Measurements from ENCODE around the gene ZNF407.

The ZNF407 gene

DNA sequence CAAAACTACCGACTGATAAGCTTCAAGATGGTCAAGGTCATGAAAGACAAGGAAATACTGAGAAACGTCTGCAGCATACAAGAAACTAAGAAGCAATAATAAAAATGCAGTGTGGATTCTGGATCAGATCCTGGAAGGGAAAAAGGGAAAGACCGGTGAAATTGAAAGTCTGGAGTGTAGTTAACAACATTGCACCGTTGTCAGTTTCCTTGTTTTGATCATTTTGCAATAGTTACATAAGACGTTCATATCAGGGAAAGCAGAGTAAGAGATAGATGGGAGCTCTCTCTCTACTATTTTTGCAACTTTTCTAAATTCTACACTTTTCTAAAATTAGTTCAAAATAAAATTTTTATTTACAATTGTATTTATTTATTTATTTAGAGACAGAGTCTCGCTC lies 15.0 kb upstream of the ZNF407 start:
- FAIRE-seq = no peak

DNA sequence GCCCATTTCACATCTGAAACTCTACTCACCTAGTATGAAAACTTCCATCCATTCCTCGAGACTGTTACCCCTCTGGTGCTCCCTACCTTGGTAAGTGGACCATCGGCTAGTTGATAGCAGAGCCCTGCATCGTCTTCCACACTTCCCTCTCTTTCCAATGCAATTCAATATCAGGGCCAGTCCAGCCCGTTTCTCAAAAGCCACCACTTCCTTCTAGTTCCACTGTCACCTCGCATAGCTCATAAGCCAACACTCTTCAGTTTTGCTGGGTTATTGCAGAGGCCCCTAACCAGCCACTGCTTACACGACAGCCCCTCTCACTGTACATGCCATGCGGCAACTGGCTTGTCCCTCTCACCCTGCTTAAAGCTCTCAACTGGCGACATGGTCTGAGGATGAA lies 10.2 kb upstream of the ZNF407 start:
- FAIRE-seq = no peak

DNA sequence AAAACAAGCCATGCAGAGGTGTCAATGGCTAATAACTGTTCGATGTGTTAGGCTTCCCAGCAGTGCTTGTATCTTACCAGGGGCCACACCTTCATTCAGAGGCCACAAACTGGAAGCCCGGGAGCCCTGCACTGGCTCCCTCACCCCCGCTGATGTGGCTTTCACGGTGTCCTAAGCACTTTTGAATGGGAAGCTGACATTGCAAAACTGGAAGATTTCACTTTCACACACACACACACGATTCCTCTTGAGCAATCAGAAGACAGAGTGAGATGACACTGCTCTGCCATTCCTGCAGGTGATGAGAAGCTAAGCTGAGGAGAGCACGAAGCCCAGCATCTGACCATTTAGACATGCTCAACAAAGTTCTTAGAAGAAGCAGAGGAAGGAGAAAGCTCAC lies 8.6 kb upstream of the ZNF407 start:
- no peak for FAIRE-seq

DNA sequence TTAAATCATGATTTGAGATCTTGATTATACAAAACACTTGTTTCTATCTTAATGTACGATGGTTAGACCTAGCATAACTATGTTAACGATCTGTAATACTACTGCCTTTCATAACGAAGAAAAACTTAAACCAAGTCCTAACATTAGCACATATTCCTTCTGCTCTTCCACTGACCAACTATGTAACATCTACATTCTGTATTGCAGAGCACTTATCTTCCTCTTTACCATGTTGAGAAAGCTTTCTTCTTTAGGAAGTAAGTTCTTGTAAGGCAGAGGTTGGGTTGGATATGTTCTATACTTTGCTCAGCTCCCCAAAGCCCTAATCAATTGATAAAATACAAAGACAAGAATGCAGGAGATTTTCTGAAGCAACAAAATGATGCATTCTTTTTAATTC lies 7.9 kb upstream of the ZNF407 start:
- no peak for FAIRE-seq

DNA sequence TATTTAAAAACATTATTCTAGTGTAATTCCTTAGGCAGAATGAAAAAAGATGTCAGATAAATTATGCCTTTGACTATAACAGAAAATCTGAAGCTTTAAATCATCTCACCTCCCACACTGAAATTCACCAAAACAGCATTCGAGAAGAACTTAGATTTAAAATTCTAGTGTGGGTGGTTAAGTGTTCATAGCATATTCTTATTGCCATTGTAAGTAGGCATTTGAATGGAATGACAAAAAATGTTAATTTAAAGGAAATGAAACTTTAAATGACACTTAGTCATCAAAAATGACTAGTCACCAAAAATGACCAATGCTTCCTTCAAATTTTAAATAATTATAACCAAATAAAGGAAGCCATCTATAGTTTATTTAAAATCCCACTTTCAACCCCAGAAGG lies 7.0 kb upstream of the ZNF407 start:
- FAIRE-seq = no peak

DNA sequence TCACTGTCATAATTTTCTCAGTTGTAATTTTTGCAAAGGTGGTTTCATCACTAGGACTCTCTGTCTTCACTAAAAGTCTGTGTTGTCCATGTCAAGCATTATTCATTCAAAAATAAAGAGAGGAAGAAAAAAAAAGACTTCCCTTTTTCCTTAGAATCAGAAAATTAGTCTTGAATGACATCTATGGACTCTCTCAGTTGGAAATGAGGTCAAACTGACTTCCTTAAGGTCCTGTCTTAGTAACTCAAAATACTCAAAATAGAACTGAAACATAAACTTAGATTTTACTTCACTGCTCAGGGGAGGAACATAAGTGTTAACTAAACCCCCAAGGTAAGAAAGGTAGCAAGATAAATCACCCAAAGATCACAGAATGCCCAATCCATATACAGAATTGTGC lies 2.2 kb upstream of the ZNF407 start:
- no peak for FAIRE-seq

DNA sequence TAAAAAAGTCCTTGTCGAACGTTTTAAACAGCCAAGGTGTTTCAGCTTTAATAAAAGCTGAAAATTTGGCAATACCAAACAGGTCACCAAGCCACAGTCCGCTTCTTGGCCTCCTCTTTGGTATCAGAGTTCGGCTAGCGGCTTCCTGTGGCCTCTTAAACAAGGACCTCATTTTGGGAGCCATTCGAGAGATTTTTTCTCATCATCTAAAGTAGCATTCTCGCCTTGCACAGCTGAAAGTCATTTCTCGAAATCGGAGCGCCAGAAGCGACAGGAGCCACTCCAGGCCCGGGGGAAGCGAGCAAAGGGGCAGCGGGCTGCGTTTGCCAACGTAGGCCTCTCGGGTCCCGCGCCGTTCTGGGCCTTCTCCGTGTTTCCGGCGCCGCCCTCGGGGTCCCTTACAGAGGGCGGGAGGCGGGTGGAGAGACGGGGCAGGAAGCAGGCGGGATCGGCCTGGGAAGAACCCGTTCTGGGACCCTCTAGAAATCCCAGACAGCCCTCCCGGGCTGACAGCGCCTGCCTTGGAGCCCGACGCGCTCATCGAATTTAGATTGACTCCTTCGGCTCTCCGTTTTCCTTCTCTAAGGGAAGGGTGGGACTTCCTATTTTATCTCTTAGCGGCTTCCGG lies 522 bp upstream of the ZNF407 start:
- no peak for FAIRE-seq

DNA sequence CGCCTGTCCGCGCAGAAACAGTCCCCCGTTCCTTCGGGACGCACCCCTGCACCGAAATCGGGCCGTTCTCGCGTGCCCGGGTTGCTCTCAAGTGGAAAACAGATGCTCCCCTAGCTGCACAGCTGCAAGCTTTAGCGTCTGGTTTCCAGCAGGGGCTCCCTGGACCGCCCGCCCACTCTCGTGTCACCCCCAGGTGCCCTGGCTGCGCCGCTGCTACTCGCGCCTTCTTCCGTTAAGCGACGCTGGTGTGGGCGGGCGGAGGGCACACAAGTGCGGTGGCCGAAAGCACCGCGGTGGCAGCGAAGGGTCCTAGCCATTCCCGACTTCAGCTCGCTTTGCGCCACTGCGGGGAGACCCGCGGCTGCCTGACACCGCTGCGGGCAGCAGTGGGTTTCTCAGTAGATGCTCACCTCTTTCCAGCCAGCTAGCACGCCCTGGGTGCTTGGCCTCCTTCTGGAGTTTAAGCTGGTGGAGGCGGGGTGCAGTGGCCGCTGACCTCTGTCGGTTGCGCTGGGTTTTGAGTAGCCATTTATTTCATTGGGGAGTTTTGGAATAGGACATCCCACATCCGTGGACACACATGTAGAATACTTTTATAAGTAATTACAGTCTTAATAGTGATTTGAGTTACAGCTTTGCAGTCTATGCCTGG lies 806 bp downstream of the ZNF407 start:
- FAIRE-seq = no peak

DNA sequence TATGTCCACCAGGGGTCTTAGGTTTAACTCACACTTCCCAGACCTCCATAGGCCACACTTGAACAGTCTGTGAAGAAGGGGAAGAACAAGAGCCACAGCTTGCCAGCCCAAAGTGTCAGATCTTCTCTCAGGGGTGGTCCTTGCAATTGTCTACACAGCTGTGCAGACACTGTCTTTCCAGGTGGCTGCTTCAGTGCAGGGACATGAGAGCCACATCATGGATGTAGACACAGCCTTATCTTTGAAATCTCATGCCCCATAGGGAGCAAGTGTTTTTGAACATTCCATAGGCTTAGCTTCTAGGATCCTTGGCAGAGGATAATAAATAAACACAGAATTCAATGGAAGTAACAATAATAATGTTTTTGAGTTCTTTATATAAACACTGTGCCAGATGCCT lies 6.7 kb downstream of the ZNF407 start:
- no peak for FAIRE-seq

DNA sequence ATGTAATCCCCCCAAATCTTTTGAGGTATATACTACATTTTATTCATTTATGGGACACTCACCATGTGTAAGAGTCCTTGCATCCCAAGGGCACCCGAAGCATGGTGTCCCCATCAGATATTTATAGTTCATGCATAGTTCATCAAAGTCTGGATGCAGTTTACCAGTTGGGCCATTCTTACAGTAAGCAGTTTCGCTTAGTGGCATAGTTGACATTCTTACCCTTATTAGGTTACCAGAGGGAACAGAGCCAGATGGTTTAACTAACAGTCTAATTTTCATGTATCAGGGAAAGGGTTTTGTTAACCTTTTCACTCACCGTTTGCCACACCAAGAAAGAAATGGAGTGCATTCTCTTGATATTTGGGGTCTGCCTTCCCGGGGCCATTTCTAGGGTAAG lies 7.1 kb downstream of the ZNF407 start:
- no peak for FAIRE-seq

DNA sequence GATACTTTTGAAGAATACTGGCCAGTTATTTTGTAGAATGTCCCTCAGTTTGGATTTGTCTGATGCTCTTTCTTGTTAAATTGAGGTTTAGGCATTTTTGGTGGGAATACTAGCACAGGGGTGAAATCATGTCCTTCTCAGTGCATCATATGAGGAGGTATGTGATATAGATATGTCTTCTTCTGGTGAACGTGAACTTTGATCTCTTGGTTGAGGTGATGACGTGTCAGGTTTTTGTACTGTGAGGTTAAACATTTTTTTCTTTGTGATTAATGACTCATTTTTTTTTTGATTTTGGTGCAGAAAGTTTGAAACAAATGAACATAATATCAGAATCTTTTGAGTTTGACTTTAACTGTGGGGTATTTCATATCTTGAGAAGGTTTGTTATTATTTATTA lies 11.0 kb downstream of the ZNF407 start:
- FAIRE-seq = no peak

DNA sequence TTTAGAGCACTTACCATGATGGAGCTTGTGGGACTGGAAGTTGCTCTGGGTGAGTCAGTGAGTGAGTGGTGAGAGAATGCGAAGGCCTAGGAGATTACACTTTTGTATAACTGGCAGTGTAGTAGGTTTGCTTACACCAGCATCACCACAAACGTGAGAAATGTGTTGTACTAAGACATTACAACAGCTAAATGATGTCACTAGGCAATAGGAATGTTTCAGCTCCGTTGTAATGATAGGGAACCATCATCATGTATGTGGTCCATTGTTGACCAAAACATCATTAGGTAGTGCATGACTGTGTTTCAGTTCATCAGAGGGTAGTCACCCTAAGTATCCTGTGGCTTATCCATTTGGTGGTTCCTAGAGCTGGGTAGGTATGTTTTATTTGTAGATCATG lies 11.9 kb downstream of the ZNF407 start:
- no peak for FAIRE-seq

DNA sequence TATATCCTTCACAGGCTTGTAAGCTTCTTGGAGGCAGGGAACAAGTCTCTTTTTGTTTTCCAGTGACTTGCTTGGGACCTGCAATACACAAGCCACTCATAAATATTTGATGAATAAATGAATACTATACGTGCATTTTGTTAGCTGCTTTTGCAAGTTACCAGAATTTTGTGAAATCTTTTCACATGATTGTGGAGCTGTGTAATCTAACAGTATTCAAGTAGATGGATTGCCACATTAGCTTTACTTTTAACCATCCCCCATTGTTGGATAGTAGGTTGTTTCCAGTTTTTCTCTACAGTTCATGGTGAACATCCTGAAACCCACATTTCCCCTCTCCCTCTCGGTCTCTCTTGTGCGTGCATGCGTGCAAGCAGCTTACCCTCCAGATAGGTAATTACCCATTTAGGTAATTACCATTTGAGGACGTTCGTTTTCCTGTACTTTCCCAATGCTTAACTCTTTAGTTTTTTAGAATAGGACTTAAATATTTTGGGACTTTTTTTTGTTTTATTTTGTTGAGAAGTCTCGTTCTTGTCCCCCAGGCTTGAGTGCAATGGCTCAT lies 12.5 kb downstream of the ZNF407 start:
- no peak for FAIRE-seq

DNA sequence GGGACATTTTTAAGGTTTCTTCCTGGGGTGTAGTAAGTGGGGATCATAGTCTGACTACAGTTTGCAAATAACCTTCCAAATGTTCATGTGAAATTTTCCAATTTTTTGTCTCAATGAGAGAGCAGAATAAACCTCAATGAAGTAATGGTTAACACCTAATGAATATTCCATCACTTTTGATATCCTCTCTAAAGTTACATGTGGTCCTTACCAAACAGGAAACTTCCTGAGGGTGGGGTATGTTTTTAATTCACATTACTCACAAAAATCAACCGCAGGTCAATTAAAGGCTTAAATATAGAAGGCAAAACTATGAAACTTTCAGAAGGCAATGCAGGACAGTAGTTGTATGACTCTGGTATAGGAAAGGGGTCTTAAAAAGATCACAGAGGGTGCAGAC lies 13.2 kb downstream of the ZNF407 start:
- FAIRE-seq = no peak

DNA sequence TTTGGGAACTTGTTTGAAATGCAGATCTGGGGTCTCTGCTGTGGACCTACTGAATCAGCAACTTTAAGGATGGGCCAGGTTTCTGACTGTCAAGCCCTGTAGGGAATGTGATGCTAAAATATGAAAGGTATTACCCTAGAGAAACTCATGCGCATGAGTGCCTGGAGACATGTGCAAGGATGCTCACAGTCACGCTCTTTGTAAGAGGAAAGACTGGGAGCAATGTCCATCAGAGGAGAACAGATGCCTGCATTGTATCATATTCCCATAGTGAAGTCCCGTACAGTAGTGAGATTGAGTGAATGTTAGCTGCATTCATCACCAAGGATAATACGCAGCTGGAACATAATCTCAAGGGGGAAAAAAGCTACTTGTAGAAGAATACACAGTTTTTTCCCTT lies 14.1 kb downstream of the ZNF407 start:
- FAIRE-seq = no peak

DNA sequence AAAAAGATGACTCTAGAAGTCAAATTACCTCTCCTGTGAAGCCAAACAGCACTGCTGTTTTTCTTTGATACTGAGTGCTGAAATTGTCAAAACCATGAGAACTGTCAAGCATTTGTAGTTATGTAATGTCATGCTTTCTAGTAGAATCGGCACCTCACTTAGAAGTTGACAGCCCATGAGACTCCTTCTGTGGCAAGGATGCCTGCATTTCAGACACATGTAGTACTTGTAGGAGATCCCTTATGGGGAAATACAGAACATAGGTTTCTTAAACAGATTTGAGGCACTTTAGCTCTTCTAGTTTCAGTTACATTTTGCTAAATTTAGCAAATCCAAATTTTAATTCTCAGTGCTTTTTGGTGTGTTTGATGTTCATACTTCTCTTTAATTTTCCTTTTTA lies 15.7 kb downstream of the ZNF407 start:
- no peak for FAIRE-seq

DNA sequence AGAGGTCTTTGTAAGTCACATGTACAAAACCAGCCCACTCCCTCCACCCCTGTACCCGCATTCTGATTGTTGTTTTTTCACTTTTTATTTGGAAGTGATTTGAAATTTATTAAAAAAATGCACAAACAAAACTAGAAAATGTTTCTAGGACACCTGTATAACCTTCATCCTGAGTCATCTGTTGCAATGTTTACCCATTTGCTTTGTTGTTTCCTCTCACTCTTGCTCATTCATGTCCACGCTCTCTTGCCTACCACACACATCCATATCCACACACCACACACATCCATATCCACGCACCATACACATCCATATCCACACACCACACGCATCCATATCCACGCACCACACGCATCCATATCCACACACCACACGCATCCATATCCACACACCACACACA lies 18.8 kb downstream of the ZNF407 start:
- no peak for FAIRE-seq

DNA sequence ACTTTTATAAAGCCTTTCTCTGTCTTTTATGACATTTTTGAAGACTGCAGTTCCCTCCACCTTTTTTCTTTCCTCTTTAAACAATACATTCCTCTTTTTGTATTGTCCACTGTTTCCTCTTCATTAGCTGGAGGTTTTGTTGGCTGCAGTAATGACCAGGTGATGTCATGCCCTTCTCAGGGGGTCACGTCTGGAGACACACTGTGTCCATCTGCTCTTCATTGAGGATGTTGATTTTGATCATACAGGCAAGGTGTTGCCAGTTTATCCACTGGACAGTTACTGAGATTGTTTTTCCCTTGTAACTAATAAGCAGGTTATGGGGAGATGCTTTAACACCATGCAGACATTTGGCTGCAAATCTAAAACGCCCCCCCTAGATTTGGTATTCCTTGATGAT lies 19.8 kb downstream of the ZNF407 start:
- no peak for FAIRE-seq

DNA sequence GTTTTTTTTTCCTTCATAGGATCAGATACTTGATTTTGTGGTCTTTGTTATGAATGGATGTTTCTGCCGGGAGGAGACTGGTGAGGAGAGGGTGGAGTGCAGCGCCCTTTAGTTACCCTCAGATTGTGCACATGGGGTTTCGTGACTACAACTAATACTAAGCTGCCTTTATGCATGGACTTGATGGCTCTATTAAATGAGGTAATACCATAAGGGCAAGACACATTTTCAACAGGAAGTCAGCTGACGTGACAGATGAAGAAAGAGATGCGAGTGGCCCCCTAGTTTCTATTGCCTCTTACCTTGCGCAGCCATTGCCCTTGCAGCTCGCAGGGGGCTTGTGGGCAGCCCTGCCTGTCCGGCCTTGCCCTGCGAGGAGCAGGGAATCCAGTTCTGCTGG lies 24.4 kb downstream of the ZNF407 start:
- FAIRE-seq = no peak

DNA sequence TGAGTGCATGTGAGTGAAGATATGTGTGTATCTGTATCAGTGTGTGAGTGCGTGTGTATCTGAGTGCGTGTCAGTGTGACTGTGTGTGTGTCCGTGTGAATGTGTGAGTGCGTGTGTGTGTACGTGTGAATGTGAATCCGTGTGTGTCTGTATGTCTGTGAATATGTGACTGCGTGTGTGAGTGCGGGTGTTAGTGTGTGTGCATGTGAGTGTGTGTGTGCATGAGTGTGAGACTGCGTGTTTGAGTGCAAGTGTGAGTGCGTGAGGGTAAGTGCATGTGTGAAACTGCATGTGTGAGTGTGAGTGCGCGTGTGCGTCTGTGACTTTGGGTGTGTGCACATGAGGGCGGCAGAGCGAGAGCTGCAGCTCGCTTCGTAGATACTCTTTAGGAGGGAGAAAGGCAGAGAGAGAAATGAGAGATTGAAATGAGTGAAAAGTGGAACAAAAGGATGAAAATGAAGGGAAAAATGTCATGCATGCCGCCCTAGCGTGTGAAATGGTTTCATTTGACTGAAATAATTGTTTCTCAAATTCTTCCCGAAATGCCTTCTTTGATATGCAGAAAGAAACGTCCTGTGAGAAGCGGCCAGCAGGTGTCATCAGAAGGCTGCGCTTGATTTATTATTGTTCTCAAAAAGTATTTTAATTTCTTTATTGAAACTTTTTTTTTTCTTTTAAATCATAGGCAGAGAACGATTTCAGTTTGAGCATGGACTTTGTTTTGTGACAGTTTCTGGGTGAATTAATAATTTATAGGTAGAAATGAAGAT lies 25.6 kb downstream of the ZNF407 start:
- no peak for FAIRE-seq

DNA sequence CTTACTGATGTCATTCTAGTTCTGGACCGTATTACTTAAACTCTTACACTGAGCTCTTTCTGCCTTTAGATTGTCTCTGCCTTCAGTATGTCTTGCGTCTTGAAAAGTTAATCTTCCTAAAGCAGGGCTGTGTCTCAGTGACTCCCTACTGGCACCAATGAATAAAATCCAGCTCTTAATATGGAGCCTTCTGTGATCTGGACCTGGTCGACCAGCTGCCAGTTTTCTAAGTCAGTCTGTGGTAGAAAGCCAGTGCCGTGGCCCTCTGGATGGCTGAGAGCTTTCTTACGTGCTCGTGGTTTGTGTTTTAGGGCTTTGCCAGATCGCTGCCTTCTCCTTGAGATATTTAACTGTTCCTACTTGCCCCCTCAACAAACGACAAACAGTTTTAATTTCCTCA lies 26.8 kb downstream of the ZNF407 start:
- no peak for FAIRE-seq

DNA sequence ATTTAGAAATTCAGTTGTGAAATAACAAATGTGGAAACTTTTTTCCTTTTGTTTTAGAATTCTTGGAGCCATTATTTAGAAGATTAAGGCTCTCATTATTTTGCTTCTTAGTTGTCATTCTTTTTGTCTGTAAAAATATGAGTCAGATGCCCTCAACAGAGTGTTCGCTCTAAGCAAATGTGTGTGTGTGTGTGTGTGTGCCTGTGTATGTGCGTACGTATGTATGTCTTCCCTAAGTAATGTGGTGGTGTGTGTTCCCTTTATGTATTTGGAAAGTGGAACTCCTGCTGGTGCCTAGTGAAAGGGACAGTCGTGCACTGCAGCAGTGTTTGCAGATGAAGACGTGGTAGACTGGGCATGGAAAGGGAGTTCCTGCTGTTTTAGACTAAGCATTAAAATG lies 27.5 kb downstream of the ZNF407 start:
- FAIRE-seq = no peak

DNA sequence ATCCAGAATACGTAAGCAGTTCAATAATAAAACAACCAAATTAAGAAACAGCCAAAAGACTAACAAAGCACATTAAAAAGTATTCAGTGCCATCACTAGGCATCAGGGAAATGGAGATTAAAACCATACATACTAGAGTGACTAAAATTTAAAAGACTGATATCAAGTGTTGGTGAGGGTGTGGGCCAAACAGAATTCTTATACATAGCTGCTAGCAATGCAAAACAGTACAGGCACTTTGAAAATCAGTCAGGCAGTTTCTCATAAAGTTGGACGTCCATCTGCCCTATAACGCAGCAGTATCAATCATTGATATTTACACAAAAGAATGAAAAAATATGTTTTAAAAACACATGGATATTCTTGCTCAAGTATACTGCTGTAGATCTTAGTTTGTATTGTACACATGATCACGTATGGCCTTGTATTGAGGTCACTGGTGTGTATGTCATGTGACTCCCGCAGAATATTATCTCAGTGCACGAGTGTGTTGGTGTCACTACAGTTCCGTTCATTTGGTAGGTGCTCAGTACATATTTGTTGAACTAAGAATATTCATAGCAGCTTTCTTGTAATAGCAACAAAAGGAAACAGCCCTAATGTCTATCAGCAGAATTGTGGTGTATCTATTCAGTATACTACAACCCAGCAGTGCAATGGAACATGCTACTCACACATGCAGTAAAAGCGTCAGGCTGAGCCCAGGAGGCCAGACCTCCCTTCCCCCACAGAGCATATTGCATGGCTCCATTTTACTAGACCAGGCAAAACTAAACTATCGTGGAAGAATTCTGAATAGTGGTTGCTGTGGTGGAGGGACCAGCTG lies 28.6 kb downstream of the ZNF407 start:
- FAIRE-seq = no peak

Measured in TTC549 (cell line).